Tibial nerve (tissue), 4 donors: Measurements from ENCODE around the gene ERBB4.

Experiments used
- CTCF ChIP-seq, 5 experiments: fragments of 200-600 bp in 3 of 5; fragments of 450-650 bp in 2 of 5; sonication (generic) in 3 of 5; IDR thresholded peaks; one replicate each; pipeline ENCODE4 v1.5.1; 2016 to 2019; ENCODE audit warnings: antibody characterized with exemption in 5 of 5, mild to moderate bottlenecking in 3 of 5, moderate library complexity in 2 of 5
- EP300 ChIP-seq, 2 donors: sonication (generic); formaldehyde crosslinking; IDR thresholded peaks; one replicate each; pipeline ENCODE4 v1.6.1; 2017; ENCODE audit warnings: antibody characterized with exemption in 2 of 2, mild to moderate bottlenecking in 1 of 2
- POLR2A ChIP-seq, 2 donors: fragments of 450-650 bp; IDR thresholded peaks; one replicate each; pipeline ENCODE4 v1.6.1; 2017; ENCODE audit warnings: antibody characterized with exemption in 2 of 2, mild to moderate bottlenecking in 2 of 2, moderate library complexity in 2 of 2

- no peak for TF ChIP-seq CTCF (IDR thresholded peaks at IDR 0.05)
- TF ChIP-seq POLR2A (IDR thresholded peaks at IDR 0.05) = no peak
- TF ChIP-seq EP300 (IDR thresholded peaks at IDR 0.05) = no peak
Observed at GRCh38 chr2:212354382-212354781, 184.2 kb downstream of the ERBB4 start.
